HG02884 (cell line): ENCODE results near the gene ADCYAP1R1.

Source experiments
- ATAC-seq: cut with Tn5 transposase; IDR thresholded peaks from one replicate; pipeline ENCODE4 v1.9.1; 2021; ENCODE audit warnings: mild to moderate bottlenecking, moderate library complexity; ENCODE audit not compliant: unreplicated experiment

Gene ADCYAP1R1

DNA sequence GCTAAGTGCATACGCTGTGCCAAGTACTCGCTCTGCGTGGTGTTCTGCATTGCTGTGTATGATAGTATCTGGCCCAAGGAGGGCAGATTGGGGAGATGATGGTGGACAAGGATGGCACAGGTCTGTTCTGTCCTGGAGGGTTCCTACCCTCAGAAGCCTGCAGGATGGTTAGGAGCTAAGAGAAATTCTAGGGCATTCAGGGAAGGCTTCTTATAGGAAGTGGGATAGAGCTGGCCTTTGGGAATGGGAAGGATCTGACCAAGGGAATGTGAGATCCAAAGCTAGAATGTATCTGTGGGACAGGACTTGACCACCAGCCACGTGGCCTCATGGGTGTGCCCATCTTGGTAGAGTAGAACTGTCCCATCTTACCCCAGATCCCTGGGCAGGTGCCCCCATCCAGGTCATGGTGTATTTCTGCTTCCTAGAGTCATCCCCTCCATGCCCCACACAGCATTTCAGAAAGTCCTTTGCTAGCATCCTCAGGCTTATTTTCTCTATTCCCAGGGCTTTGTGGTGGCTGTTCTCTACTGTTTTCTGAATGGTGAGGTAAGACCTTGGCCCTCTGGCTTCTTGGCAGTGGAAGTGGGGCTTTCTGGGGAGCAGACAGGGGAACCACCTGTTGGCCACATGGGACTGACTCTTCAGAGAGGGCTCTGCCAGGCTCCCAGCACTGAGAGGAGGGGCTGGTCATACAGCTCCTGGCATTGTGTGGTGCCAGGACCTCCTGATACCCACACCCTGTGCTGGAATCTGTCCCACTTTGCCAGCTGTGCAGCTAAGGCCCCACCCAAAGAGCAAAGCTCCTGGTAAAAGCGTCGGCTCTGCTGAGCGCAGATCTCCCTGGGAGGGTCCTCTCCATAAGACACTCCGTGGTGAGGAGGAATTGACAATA is 52.5 kb downstream of the ADCYAP1R1 start:
- ATAC-seq, result no peak

DNA sequence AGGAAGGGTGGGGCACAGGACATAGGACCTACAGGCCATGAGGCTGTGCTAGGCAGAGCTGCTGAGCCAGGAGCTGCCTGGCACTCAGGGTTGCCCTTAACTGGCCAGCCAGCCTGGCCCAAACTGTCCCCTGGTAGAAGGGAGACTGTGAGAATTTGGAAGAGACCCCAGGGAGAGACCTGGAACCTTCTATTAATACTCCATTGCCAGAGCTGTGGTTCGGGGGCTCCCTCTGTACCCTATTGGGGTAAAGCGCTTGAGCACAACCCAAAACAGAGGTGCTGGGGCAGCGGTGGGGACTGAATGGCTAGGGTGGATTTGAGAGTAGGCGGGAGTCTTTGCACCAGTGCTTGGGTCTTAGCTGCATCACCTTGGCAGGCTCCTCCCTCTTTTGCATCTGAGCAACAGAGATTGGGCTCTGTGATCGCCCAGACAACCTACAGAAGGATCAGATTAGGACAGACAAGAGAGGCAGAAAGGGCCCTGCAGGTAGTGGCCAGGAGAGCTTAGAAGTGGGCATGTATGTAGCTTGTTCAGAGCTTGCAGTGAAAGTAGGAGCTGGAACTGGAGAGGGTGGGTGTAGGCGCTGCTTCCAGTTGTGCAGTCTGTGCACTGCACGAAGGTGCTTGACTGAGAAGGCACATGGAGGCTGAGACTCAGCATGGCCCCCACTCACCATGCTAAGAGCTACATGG is 53.3 kb downstream of the ADCYAP1R1 start:
- ATAC-seq, result no peak

DNA sequence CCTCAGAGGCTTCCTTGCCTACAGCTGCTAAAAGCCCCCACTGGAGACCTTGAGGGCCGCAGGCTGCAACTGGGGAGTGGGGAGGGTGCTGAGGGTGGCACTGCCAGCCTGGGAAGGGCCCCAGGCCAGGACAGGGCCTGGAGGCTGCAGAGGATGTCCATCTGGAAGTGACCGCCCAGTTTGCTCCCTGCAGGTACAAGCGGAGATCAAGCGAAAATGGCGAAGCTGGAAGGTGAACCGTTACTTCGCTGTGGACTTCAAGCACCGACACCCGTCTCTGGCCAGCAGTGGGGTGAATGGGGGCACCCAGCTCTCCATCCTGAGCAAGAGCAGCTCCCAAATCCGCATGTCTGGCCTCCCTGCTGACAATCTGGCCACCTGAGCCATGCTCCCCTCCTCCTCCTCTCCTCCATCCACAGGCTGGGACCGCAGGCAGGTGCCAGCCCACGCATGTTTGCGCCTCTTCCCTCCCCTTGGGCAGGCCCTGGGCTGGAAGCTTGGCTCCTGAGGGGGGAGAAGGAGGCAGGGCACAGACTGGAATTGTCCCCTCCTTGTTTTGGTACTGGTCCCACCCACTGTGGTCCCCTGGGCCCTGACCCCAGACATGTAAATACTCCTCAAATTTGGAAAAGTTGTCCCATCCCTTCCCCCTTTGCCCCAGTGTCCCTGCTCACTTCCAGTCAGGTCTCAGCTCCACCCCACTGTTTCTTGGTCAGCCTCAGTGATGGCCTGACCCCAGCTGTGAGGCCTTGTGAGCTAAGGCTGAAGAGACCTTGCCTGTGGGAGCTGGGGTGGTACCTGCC is 54.4 kb downstream of the ADCYAP1R1 start:
- ATAC-seq, result no peak

DNA sequence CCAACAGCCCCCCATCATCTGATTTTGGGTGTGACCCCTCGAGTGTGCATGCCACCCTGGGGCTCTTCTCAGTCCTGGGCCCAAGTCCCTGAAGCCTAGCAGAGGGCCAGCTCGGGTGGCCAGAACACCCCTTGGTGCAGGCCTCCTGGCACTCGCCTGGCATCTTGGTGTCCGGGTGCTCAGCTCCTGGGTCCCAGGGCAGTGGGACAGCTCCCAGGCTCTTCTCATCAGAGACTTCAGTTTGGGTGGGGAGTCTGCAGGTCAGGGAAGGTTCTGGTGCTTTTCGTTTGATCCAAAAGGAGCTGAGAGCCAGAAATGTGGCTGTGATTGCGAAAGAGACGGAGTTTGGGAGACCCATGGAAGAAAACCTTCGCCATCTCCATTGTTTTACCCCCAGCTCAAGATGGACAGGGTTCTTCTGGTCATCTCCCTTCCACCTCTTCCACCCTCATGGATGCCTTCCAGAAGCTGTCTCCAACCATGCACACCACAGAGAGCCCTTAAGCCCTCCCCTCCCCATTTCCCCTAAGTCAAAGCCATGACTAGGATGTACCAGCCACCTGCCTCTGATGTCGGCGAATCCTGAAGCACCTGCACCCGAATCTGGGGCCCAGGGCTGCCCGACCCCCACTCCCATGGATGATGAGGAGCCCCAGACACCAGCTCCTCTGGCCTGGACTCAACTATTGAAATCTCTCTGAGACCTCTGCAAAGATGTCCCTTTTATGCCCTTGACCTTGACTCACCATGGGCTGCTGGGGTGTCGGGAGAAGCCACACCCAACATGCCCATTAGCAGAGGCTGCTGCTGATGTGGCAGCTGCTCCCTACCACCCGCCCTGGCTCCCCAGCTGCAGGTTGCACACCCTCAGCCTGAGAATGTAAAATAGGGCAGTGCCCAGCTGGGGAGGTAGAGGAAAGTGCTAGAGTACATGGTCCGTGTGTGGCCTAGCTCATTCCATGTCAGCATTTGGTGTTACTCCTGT is 55.3 kb downstream of the ADCYAP1R1 start:
- no peak for ATAC-seq

DNA sequence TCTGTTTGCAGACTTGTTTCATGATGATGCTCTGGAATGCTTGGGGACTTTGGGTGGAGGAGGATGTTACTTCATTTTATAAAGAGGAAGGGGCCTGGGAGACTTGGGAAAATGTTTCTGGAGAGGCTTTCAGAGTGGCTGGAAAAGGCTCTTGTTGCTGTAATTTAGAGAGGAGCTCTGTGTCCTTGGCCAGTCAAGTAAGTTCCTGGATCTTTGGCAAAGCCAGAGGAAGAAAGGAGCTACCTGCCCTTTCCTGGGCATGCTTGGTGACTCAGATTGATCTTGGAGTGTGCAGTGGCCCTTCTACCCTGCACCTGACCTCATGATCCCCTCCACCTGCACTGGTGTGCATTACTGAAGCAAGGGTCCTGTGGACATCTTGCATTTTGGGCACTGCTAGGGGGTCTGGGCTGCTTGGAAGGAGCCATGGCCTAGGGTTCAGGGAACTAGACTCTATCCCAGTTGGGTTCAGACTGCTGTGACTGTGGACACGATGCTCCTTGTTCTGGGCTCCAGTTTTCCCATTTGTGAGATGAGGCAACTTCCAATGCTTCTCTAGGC is 56.1 kb downstream of the ADCYAP1R1 start:
- ATAC-seq, result no peak

DNA sequence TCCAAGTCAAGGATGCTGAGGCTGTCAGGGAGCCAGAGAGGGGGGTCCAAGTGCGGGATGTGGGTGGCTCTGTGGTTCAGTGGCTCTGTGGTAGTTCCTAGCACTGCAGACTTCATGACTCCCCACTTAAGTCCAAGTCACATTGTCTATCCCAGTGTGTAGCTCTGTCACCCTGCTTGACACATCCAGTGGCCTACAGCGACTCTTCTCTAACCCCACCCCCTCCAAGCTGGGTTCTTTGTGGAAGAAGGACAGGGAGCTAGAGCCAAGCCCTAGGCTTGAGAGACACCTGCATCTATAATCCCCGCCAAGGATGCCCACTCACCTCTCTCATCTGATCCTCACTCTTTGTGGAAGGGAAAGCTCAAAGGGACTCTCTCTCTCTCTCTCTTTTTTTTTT is 57.6 kb downstream of the ADCYAP1R1 start:
- no peak for ATAC-seq

DNA sequence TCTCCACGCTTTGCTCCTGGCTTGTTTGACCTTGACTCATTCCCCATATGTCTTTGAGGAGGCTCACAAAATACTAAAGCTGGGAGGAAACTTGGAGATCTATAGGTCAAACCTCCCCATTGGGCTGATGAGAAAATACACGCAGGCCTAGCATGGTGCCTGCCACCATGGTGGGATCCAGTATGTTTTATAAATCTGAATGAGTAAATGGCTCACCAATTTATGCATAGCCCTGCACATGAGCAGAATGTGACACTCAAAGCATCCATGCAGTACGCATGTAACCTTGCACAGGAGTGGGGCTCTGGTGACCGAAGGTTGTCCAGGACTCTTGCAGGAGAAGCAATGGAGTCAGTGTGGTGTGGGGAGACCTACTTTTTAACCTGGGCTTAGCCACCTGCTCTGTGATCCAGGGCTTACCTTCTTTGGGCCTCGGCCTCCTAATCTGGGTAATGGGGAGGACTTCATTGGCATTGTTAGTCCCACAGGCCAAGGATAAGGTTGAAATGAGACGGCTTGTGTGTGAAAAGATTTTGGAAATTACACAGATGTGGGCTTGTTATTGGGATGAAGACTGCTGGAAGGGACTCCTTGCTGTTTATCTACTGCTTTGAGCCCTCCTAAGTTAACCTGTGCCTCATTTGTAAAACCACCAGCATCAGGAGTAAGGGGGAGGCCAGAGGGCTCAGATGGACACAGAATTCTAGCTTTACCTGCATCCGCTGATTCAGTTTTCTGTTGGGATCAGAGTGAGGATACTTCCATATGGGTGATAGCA is 58.4 kb downstream of the ADCYAP1R1 start:
- no peak for ATAC-seq

DNA sequence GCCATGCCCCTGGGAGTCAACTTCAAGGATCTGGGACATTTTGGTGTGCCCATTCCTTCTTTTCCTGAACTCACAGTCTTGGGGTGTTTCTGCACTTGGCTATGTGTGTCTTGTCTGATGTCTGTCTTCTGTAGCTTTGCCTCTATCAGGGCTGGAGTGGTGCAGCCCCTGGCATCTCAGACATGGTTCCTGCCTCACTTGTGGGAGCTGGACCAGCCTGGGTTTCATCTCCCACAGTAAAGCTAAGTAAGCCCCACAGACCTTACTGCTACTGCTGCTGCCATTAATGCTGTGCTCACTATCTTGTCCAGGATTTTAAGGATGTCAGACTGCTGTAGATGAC is 59.0 kb downstream of the ADCYAP1R1 start:
- ATAC-seq, result no peak

DNA sequence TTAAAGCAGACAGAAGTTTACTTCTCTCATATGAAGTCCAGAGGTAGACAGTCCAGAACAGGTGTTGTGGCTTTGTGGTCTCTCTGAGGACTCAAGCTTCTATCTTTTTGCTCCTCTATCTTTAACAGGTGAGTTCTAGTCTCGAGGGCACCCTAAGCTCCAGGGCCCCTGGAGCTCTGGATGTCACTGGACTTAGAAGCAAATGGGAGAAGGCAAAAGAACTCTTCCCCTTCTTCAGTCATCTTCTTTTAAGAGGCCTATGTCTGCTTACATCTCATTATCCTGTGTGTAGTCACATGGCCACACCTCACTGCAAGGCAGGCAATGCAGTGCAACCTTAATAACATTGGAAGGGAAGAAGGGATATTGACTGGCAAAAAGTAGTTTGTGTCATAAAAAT is 61.6 kb downstream of the ADCYAP1R1 start:
- no peak for ATAC-seq

DNA sequence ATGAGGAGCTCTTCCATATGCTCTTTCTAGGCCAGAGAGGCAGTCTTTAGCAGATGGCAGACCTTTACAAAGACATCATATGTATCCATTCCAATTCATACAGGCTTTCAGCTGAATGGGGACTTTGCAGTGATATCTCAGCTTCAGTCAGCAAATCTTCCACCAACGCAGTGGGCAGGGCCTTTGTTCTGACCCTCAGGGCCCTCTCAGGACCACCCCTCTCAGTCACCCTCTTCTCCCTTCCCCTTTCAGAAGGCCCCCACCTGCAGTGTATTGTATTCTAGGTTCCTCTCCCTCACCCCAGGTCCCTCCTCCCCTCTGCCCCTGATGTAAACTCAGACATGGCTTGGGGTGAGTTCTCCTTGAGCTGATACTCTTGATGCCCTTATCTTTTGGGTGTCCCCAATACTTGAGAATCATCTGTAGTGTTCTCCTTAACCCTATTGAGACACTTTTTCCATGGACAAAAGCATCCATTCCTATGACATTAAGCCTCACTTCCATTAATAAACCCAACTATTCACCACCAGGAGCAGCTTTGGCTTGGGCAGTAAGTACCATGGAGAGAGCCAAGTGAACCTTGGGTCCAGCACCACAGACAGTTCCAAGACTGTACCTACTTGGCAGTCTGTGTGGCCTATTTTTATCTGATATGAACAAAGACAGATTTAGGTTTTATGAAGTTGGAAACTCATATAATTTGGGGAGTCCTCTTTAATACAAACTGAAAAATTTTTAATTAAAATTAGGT is 62.7 kb downstream of the ADCYAP1R1 start:
- ATAC-seq, result no peak

DNA sequence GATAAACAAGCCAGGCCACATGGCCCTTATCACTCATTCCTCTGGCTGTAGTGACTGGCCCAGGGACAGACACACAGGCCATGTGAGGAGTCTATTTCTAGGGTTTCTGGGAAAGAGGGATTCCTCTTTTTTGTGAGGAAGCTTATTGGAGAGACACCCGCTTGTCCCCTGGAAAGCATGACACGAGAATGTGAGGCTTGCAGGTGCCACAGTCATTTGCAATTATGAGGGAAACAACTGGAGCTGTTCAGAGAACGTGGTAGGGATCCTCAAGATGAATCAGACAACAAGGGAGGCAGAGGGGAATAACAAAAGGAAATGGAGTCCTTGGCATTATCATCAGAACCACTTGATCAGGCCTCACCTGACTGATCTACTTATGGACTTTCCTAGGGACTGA is 64.5 kb downstream of the ADCYAP1R1 start:
- ATAC-seq, result no peak

DNA sequence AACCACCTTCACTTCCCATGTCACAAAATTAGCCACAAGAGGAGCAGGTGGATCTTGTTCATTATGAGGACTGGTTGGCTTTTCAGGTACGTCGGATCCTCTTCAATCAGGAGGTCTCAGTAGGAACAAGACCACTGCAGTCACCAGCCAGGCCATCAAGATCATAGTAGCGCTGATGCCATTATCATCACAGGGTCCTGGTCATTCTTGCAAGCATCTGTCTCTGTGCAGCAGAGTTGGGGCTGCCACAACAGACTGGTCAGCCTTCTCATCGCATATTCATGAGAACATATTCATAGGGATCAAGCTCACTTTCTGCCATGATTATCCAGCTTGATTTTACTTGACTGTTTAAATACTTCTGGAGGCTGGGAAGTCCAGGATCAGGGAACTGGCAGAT is 67.1 kb downstream of the ADCYAP1R1 start:
- ATAC-seq, result no peak

DNA sequence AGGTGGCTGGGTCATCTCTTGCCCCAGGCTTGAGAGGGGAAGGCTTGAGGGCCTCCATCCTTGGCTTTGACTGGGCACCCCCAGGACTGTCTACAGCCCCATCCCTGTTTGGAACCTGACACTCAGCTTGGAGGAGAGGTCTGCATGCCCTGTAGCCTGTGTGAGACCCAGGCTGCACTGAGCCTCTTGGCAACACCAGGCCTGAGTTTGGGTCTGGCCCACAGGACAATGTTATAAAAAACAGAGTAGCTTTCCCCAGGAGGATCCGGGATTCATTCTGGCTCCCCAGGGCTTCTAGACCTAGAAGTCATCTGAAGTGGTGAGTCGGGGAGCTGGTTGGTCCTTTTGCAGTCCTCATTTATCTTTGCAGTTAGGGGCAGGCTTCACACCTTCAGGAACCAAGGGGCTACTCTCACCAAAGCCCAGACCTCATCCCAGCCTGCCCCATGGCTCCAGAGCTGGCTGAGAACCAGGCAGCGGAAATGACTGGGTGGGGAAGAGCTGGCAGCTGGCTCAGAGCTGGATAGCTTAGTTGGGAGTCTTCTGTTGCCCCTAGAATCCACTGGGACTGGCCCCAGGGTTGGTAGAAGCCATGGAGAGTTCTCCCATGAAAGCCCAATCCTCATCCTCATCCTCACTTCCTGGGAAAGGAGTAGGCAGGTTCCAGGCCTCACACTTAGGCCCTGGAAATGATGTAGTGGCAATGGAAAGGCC is 68.8 kb downstream of the ADCYAP1R1 start:
- ATAC-seq, result no peak

DNA sequence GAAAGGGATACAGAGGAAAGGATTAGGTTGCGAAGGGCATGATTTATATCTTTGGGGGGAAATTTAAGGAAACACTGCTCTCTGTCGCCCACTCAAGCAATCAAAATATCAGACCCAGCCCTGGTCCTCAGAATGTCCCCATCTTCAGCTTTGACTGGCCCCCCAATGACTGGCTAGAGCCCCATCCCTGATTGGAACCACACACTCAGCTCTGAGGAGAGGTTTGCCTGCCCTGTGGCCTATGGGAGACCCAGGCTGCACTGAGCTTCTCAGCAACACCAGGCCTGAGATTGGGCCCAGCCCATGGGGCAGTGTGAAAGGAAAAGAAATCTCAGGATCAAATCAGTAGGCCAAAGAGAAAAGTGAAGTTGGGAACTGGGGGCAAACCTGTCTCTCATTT is 69.5 kb downstream of the ADCYAP1R1 start:
- no peak for ATAC-seq

DNA sequence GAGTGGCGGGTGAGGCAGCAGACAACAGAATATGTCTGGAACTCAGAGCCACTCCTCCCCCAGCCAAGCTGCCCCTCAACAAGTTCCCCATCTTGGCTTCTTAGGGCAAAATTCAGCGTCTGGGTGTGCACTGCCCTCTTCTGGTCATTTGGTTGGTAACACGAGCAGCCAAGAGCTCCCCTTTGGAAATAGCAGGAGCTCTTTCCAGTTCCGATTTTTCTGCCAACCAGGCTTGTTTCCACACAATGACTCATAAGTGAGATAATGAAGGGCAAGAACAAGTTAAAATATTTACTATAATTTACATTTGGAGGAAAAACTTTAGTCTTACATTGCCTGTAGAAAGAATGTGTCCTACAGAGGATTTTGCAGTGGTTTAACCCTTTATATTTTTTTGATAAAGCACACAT is 70.5 kb downstream of the ADCYAP1R1 start:
- ATAC-seq, result peak; percentile 52

DNA sequence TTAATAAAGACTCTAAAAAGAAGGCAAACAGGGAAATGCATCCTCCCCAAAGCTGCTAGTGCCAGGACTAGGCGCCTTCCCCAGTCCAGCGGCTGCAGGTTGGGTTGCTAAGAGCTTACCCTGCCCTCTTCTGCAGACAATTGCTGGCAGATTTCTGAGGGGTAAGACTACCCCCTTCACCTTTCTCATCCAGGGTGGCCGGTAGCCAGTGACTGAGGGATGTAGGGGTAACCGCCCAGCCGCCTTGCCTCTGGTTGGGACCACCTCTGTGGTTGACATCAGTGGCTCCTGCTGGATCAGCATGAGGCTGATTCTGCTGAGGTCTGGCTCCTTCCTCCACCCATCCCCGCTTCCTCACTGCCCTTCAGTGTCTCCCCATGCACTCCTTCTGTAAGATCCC is 71.2 kb downstream of the ADCYAP1R1 start:
- ATAC-seq, result no peak

DNA sequence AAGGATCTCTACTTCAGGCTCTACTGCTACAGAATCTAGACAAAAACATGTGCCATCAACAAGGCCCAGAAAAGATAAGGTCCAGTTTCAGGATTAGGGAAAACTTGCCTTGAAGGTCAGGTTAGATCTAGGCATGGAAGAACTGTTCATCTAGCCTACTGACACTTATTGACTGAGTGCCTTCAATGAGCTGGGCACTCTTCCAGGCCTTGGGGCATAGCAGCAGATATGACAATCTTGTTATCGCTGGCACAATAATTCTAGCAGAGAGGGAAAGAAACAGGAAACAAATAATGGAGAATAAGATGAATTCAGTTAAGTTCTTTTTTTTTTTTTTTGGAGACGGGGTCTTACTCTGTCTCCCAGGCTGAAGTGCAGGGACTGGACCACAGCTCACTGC is 71.6 kb downstream of the ADCYAP1R1 start:
- ATAC-seq, result no peak

DNA sequence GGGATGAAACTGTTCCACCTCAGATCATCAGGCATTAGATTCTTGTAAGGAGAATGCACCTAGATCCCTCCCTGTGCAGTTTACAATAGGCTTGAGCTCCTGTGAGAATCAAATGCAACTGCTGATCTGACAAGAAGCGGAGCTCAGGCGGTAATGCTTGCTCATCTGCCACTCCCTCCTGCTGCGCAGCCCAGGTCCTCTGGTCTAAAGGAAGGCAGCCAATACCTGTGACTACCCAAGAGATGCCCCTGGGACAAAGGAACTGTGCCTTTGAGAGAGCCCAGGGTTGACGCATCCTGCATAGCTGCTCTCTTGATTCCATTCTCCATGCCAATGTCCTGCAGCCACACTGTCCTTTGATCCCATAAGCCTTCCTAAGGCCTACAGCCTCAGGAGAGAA is 73.1 kb downstream of the ADCYAP1R1 start:
- ATAC-seq, result no peak
